Ramos (cell line): ENCODE data around the gene SLC45A3.

Experiments
- in situ Hi-C: fragments of 300-500 bp; cut with MboI; formaldehyde crosslinking; loops from one replicate; pipeline ENCODE4 v1.14.3; 2022; ENCODE audit warnings: low sequenced_read_pairs; ENCODE audit not compliant: unreplicated experiment

Gene SLC45A3

GRCh38 chr1:205669341-205670149 lies 10.8 kb downstream of the SLC45A3 start:
- in situ Hi-C loops, result no loop called here

GRCh38 chr1:205668951-205669340 lies 11.4 kb downstream of the SLC45A3 start:
- in situ Hi-C loops, result no loop called here

GRCh38 chr1:205667909-205668643 lies 12.2 kb downstream of the SLC45A3 start:
- in situ Hi-C loops, result no loop called here

GRCh38 chr1:205666372-205667166 lies 13.7 kb downstream of the SLC45A3 start:
- in situ Hi-C loops, result no loop called here

- in situ Hi-C loops, result no loop called here
Observed at GRCh38 chr1:205665201-205666045, 14.9 kb downstream of the SLC45A3 start.

- in situ Hi-C loops, result loop anchor here (5.0 kb wide), 2 partner anchors 43 to 318 kb away; no protein-coding TSS in a partner anchor
Observed at GRCh38 chr1:205664399-205665017, 15.8 kb downstream of the SLC45A3 start.

GRCh38 chr1:205663286-205663936 lies 16.9 kb downstream of the SLC45A3 start:
- in situ Hi-C loops, result loop anchor here (5.0 kb wide), 2 partner anchors 44 to 319 kb away; no protein-coding TSS in a partner anchor

GRCh38 chr1:205662791-205663190 lies 17.5 kb downstream of the SLC45A3 start:
- in situ Hi-C loops, result loop anchor here (5.0 kb wide), 2 partner anchors 45 to 320 kb away; no protein-coding TSS in a partner anchor

GRCh38 chr1:205662135-205662738 lies 18.1 kb downstream of the SLC45A3 start:
- in situ Hi-C loops, result loop anchor here (5.0 kb wide), 2 partner anchors 45 to 320 kb away; no protein-coding TSS in a partner anchor

- in situ Hi-C loops, result loop anchor here (5.0 kb wide), 2 partner anchors 46 to 321 kb away; no protein-coding TSS in a partner anchor
Observed at GRCh38 chr1:205661429-205662134, 18.7 kb downstream of the SLC45A3 start.

- in situ Hi-C loops, result loop anchor here (5.0 kb wide), 2 partner anchors 47 to 322 kb away; no protein-coding TSS in a partner anchor
Observed at GRCh38 chr1:205660361-205660760, 19.9 kb downstream of the SLC45A3 start.

- in situ Hi-C loops, result loop anchor here (5.0 kb wide), 1 partner anchor 122 kb away; no protein-coding TSS in a partner anchor
Observed at GRCh38 chr1:205658943-205659581, 21.2 kb downstream of the SLC45A3 start.

- in situ Hi-C loops, result loop anchor here (5.0 kb wide), 1 partner anchor 119 kb away; no protein-coding TSS in a partner anchor
Observed at GRCh38 chr1:205656236-205656635, 24.1 kb downstream of the SLC45A3 start.

- in situ Hi-C loops, result no loop called here
Observed at GRCh38 chr1:205652984-205653383, 27.3 kb downstream of the SLC45A3 start.

- in situ Hi-C loops, result no loop called here
Observed at GRCh38 chr1:205650241-205650640, 30.1 kb downstream of the SLC45A3 start.

GRCh38 chr1:205645519-205645918 lies 34.8 kb downstream of the SLC45A3 start:
- in situ Hi-C loops, result no loop called here
